ENCODE results near the gene CHRNE. TPM values are rescaled to one million over a fixed set of nuclear protein-coding genes. Genes with fewer than 3 reads are reported as not detected.

CHRNE gene
- total and polyA plus RNA-seq, 2 donors (not counting 1 experiment from before 2014, with no cell fraction given): 0.19 to 0.66 TPM

DNA sequence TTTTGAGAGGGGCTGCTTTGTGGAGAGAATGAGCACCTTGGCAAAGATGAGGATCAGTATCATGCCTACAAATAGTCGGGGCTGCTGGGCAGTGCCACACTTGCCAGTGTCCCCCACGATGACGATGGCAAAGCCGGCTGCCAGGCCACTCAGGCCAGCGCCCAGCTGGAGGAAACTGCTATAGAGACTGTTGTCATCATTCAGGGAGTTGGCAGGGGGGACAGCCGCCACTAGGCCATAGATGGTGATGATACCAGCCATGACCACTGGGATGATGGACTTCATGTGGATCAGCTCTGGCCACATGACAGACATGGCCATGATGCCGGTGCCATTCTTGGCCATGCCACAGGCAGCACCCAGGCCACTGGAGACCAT, 46.0 kb downstream of the CHRNE start:
- Histone ChIP-seq H2AFZ (ENCODE audit: low read length) (no peak overlapping the region), H4K20me1 (ENCODE audit: control insufficient read depth, extremely low read depth, insufficient read depth, low read length) (no peaks in the 10 kb centered on the region), H3K4me2 (ENCODE audit: extremely low read depth, insufficient read depth, low read length) (no peak overlapping the region), H3K27me3 (ENCODE audit: control insufficient read depth, insufficient read depth, low read length) (no peaks in the 10 kb centered on the region), H3K27ac (ENCODE audit: insufficient read depth, low read length) (no peak overlapping the region), H3K36me3 (ENCODE audit: control insufficient read depth, insufficient read depth, low read length) (no peaks in the 10 kb centered on the region), H3K9me3 (ENCODE audit: control insufficient read depth, insufficient read depth, low read depth, low read length) (no peaks in the 10 kb centered on the region), H3K9ac (ENCODE audit: insufficient read depth, low read length) (no peak overlapping the region), H3K4me1 (ENCODE audit: control insufficient read depth, extremely low read depth, insufficient read depth, low read length) (peaks cover 3% of the 10 kb centered on the region), H3K4me3 (replicated peaks in 1 of 4; ENCODE audit: control extremely low read depth in 1 of 4, insufficient read depth in 1 of 4, low read depth in 3 of 4, low read length in 4 of 4) (no peak overlapping the region), H3K79me2 (ENCODE audit: control insufficient read depth, insufficient read depth, low read length) (peaks cover 2% of the 10 kb centered on the region)
- no peak for DNase-seq (ENCODE audit: low read depth in 2 of 2)
- TF ChIP-seq, protein P1, sequence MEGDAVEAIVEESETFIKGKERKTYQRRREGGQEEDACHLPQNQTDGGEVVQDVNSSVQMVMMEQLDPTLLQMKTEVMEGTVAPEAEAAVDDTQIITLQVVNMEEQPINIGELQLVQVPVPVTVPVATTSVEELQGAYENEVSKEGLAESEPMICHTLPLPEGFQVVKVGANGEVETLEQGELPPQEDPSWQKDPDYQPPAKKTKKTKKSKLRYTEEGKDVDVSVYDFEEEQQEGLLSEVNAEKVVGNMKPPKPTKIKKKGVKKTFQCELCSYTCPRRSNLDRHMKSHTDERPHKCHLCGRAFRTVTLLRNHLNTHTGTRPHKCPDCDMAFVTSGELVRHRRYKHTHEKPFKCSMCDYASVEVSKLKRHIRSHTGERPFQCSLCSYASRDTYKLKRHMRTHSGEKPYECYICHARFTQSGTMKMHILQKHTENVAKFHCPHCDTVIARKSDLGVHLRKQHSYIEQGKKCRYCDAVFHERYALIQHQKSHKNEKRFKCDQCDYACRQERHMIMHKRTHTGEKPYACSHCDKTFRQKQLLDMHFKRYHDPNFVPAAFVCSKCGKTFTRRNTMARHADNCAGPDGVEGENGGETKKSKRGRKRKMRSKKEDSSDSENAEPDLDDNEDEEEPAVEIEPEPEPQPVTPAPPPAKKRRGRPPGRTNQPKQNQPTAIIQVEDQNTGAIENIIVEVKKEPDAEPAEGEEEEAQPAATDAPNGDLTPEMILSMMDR (conservative IDR thresholded peaks at IDR 0.05 in 1 of 2, IDR thresholded peaks at IDR 0.05 in 1 of 2; ENCODE audit: low read depth in 1 of 2, low read length in 2 of 2): no peak
- no peak for TF ChIP-seq EZH2 (IDR thresholded peaks at IDR 0.05; ENCODE audit: low read length, missing control alignments)

DNA sequence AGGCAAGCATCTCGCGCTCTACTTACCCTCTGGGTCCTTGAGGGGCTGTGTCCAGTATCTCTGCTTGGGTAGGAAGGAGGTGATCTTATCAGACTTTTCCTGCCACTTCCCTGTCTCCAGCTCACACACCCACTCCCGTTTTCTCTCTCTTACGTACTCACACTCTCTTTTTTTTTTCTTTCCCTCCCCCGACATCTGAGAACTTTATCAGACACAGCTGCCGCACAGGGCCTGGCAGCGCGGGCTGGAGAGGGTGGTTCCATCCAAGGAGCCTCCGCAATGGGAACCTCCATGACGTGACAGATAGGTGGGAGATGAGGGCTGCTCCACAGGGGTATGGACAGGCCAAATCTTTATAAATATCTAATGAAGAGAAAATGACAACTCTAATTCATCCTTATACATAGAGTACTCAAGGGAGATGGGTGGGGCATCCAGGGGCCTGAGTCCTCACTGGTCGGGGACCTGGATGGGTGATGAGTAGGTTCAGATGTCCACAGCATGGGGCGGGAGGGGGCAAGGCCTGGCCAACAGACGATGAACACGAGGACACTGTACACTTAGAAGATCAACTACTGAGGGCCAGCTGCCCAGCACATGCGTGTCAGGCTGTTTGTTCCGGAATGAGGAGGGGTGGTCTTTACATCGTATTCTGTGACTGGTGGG, 46.5 kb downstream of the CHRNE start:
- Histone ChIP-seq H3K9me3 (ENCODE audit: control insufficient read depth, insufficient read depth, low read depth, low read length) (no peaks in the 10 kb centered on the region), H4K20me1 (ENCODE audit: control insufficient read depth, extremely low read depth, insufficient read depth, low read length) (no peaks in the 10 kb centered on the region), H3K27ac (ENCODE audit: insufficient read depth, low read length) (no peak overlapping the region), H2AFZ (ENCODE audit: low read length) (no peak overlapping the region), H3K36me3 (ENCODE audit: control insufficient read depth, insufficient read depth, low read length) (no peaks in the 10 kb centered on the region), H3K4me3 (replicated peaks in 1 of 4; ENCODE audit: control extremely low read depth in 1 of 4, insufficient read depth in 1 of 4, low read depth in 3 of 4, low read length in 4 of 4) (no peak overlapping the region), H3K9ac (ENCODE audit: insufficient read depth, low read length) (no peak overlapping the region), H3K4me2 (ENCODE audit: extremely low read depth, insufficient read depth, low read length) (no peak overlapping the region), H3K4me1 (ENCODE audit: control insufficient read depth, extremely low read depth, insufficient read depth, low read length) (peaks cover 3% of the 10 kb centered on the region), H3K79me2 (ENCODE audit: control insufficient read depth, insufficient read depth, low read length) (peaks cover 2% of the 10 kb centered on the region), H3K27me3 (ENCODE audit: control insufficient read depth, insufficient read depth, low read length) (no peaks in the 10 kb centered on the region)
- DNase-seq (ENCODE audit: low read depth in 2 of 2): no peak
- TF ChIP-seq, protein P1 (conservative IDR thresholded peaks at IDR 0.05 in 1 of 2, IDR thresholded peaks at IDR 0.05 in 1 of 2; ENCODE audit: low read depth in 1 of 2, low read length in 2 of 2): no peak
- no peak for TF ChIP-seq EZH2 (IDR thresholded peaks at IDR 0.05; ENCODE audit: low read length, missing control alignments)

DNA sequence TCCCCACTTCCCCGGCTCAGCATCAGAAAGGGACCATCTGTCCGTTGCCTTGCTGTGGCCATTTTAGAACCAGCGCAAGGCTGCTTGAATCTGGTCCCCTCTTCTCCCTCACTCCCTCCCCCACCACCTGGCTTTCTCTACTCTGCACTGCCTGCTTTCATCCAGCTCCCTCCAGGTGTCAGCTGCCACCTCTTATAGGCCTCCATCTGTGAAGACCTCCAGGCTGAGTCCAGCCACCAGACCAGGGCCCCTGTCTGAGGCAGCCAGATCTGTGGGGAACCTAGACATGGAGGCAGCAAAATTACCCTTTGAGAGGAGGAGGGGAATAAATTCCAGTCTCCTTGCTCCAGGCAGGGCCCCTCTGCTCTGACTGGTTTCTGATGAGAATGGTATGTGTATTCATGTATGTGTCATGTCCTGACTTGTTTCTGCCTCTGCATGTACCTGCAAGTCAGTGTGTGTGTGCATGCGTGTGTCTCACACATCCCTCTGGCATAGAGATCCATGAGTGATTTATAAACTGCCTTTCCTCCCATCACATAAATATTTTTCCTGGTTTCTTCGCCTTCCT, 48.7 kb downstream of the CHRNE start:
- no peak overlapping the region for H3K4me3 ChIP-seq (replicated peaks in 1 of 4; ENCODE audit: control extremely low read depth in 1 of 4, insufficient read depth in 1 of 4, low read depth in 3 of 4, low read length in 4 of 4)
- peaks cover 6% of the 10 kb centered on the region for H3K79me2 ChIP-seq (ENCODE audit: control insufficient read depth, insufficient read depth, low read length)
- no peak overlapping the region for H3K4me2 ChIP-seq (ENCODE audit: extremely low read depth, insufficient read depth, low read length)
- H3K36me3 ChIP-seq (ENCODE audit: control insufficient read depth, insufficient read depth, low read length): no peaks in the 10 kb centered on the region
- H3K27me3 ChIP-seq (ENCODE audit: control insufficient read depth, insufficient read depth, low read length): no peaks in the 10 kb centered on the region
- peak in 1 of 2 donors; percentile 52 for DNase-seq (ENCODE audit: low read depth in 2 of 2)
- H4K20me1 ChIP-seq (ENCODE audit: control insufficient read depth, extremely low read depth, insufficient read depth, low read length): no peaks in the 10 kb centered on the region
- H3K9ac ChIP-seq (ENCODE audit: insufficient read depth, low read length): no peak overlapping the region
- H3K9me3 ChIP-seq (ENCODE audit: control insufficient read depth, insufficient read depth, low read depth, low read length): no peaks in the 10 kb centered on the region
- no peak overlapping the region for H3K27ac ChIP-seq (ENCODE audit: insufficient read depth, low read length)
- peaks cover 3% of the 10 kb centered on the region for H3K4me1 ChIP-seq (ENCODE audit: control insufficient read depth, extremely low read depth, insufficient read depth, low read length)
- no peak overlapping the region for H2AFZ ChIP-seq (ENCODE audit: low read length)
- TF ChIP-seq, protein P1 (conservative IDR thresholded peaks at IDR 0.05 in 1 of 2, IDR thresholded peaks at IDR 0.05 in 1 of 2; ENCODE audit: low read depth in 1 of 2, low read length in 2 of 2): no peak

All from fibroblast of lung (primary cell).